COR-L47 (cell line): ENCODE results near the gene NLRP5.
"Not testable (repeated sequence)": the region's sequence is repeated elsewhere in the genome, so short reads cannot be mapped to it uniquely, and the experiment has no call there.

Source experiments
- DNase-seq: peaks from one replicate; lab custom pipeline; 2025; lab: John Stamatoyannopoulos, UW

The NLRP5 gene

DNA sequence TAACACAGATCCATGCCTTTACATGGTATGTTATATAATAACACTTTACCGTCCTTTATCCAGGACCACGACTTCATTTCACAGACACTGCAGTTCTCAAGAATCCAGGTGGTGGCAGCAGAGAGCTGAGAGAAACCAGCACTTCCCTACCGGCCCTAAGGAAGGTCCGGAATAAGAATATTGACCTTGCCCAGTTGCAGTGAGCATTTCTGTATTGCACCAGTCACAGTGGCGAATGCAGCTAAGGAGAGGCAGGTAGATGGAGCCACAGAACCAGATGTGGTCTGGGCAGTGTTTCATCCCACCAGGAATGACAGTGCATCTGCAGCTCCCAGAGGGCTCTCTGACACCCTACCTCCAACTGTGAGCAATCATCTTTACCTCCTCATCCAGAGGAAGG, 89.9 kb downstream of the NLRP5 start:
- DNase-seq, result peak; percentile 30

DNA sequence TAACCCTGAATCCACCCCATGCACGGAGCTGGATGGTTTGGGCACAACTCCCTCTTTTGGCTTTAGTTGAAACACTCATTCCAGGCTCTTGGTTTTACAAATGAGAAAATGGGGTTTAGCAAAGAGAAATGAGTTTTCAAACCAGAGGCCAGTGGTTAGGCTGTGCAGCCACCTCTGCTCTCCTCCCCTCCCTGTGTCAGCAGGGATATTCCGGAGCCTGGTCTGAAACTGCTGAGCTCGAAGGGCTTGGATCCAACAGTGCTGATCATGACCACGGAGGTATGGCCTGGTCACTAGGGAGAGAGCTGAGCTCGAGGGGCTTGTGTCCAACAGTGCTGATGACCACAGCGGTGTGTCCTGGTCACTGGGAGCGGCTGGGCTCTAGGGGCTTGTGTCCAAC, 93.0 kb downstream of the NLRP5 start:
- DNase-seq, result no peak

DNA sequence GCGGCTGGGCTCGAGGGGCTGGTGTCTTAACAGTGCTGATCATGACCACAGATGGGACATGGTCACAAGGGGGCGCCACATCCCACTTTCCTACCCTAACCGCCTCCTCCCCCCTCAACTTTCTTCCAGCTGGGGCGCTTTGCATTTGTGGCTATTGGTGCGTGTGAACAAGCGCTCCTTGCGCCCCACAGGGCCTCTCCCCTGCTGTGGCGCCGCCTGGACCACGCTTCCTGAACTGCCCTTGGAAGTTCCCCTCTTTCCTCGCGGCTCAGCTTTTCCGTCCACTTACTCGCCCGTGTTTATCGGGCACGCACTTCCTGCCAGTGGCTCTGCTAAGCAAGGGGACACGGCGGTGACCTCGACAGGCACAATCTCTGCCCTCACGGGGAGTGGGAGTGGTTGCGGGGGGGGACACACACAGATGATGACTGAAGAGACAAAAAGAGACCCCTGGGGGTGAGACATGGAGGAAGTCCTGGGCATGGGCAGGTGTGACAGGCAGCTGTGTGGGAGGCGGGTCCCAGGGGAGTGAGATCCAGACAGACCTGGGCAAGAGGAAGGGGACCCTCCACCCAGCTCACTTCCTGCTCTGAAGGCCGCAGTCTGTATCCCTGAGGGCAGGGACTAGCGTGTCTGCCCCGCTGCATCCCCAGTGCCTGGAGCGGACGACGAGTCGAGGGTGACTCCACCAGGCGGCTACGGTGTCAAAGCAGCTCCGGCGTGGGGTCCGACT, 94.3 kb downstream of the NLRP5 start:
- peak; percentile 68 for DNase-seq

- no peak for DNase-seq
Observed at GRCh38 chr19:56083668-56084067, 97.1 kb downstream of the NLRP5 start.

GRCh38 chr19:56084835-56085536, 98.4 kb downstream of the NLRP5 start:
- DNase-seq, result no peak

- no peak for DNase-seq
Observed at GRCh38 chr19:56085571-56086275, 99.1 kb downstream of the NLRP5 start.

DNA sequence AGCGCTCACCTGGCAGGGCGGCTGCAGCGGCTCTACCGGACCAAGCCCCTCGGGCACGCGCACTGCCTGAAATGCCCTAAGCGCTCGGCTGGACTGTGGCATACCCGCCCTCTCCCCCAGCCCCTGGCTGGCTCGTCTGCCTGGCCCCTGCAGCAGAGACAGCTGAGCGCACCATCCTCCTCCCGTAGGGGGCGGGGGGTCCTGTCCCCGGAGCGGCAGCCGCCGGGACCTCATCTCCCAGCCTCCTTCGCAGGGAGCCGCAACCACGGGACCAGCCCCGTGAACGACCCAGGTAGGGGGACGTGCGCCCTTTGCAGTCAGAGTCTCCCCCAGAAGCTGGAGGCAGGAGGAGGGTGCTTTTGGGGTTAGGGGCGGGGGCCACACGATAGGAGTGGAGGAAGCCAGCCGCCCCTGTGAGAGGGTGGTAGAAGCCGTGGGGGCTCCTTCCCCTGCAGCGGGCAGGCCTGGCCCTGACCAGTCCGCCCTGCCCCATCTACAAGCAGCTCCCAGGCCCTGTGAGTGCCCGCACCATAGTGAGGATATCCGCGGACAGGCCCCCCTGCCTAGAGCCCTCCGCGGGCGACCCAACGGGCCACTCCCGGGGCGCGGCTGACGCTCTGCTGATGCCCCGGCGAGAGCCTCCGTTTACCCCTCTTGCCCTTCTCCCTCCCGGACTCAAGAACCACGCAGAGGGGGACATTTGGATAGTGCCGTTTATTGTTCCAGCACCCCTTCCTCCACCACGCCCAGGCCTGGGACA, 100.3 kb downstream of the NLRP5 start:
- DNase-seq, result no peak

DNA sequence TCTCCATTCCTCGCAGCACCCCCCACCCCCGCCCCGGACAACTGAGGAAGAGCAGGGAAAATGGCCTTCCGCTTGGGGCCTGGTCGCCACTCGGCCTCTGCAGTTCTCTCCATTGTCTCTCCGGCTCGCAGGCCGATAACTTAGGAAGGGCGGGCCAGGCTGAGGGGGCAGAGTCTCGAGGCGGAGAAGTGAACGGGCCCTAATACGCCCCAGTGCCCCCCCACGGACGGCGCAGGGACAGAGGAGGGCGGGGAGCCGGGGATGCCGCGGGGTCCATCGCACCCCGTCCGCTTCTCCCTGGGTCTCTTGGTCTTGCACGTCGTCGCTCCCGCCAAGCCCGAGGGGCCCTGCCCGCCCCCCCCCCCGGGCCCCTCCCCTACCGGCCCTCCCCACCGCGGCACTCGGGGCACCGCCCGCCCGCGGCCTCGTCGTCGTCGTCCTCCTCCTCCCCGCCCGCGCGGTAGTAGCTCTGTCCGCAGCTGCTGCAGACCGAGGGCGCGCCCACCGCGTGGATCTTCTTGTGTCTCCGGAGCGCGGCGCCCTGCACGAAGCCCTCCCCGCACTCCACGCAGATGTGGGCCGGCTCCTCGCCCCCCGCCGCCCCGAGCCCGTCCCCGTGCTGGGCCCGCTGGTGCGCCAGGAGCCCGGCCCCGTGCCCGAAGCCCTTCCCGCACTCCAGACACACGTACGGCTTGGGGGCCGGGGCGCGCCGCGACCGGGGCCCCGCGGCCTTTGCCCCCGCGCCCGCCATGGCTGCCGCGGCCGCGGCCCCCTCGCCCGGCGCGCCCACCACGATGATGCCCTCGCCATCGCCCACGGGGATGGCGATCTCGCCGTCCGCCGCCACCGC, 101.3 kb downstream of the NLRP5 start:
- no peak for DNase-seq

GRCh38 chr19:56088497-56089215, 102.1 kb downstream of the NLRP5 start:
- DNase-seq, result no peak

DNA sequence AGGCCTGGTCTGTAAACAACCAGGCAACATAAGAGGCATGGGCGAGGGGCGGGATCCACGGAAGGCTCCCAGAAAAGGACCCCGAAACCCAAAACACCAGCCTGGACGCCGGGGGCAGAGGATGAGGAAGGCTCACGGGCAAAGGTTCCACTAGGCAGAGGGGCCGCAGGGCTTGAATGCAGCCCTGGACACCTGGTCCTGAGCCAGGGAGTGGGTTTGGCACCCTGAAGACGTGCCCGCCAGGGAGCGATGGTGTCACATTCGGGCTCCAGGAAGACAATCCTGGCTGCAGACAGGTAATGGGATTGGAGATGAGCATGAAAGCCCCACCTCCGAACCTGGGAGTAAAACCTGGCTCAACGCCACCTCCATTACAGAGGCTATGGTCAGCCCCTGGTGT, 102.8 kb downstream of the NLRP5 start:
- DNase-seq, result no peak

- no peak for DNase-seq
Observed at GRCh38 chr19:56091066-56091490, 104.5 kb downstream of the NLRP5 start.

GRCh38 chr19:56091751-56092546, 105.4 kb downstream of the NLRP5 start:
- DNase-seq, result no peak

- no peak for DNase-seq
Observed at GRCh38 chr19:56092685-56093631, 106.4 kb downstream of the NLRP5 start.

DNA sequence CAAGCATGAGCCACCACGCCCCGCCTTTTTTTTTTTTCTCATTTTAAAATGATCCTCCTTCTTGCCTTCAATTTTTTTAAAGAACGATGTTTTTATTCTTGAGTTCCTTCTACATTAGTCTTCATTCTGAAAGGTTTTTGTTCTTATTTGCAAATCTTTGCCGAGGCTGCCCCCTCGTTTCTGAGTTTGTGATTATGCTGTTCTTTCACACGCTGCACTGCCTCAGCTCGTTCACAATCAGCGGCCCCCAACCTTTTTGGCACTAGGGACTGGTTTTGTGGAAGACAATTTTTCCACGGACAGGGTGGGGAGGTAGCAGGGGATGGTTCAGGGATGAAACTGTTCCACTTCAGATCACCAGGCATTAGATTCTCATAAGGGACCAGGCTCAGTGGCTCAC, 107.9 kb downstream of the NLRP5 start:
- no peak for DNase-seq

GRCh38 chr19:56096665-56097064, 110.1 kb downstream of the NLRP5 start:
- no peak for DNase-seq

- DNase-seq, result no peak
Observed at GRCh38 chr19:56097306-56097705, 110.7 kb downstream of the NLRP5 start.

GRCh38 chr19:56097776-56098175, 111.2 kb downstream of the NLRP5 start:
- DNase-seq, result no peak

GRCh38 chr19:56098237-56098636, 111.7 kb downstream of the NLRP5 start:
- not testable (repeated sequence) for DNase-seq
